ENCODE results near the gene PTPN4. TPM values are rescaled to one million over a fixed set of nuclear protein-coding genes. Genes with fewer than 3 reads are reported as not detected.

Gene PTPN4
- total RNA-seq, 1 experiment from 2014 or later = 80.5 TPM

DNA sequence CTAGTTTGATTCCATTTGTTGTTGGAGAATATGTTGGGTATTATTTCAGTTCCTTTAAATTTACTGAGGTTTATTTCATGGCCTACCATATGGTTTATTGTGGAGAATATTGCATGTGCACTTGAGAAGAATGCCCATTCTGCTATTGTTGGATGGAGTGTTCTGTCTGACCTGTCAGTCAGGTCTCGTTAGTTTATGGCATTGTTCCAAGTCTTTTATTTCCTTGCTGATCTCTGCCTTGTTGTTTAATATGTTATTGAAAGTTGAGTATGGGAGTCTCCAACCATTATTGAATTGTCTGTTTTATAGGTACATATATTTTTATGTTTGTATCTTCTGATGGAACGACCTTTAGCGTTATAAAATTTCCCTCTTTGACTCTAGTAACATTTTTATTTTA lies 86.3 kb downstream of the PTPN4 start:
- no peaks in the 10 kb centered on the region for H4K20me1 ChIP-seq (ENCODE audit: control insufficient read depth, insufficient read depth, insufficient read length)
- H2BK120ac ChIP-seq (ENCODE audit: low read depth, low read length, poor library complexity, severe bottlenecking) = no peak overlapping the region
- H2BK20ac ChIP-seq (ENCODE audit: low read depth, low read length, poor library complexity, severe bottlenecking) = no peak overlapping the region
- H3K27ac ChIP-seq (ENCODE audit: insufficient read length, low read depth, low read length) = no peak overlapping the region
- DNase-seq = no peak
- no peak overlapping the region for H3K56ac ChIP-seq (ENCODE audit: insufficient read length, low read depth, low read length)
- H3K9me3 ChIP-seq (ENCODE audit: control insufficient read depth, low read depth, low read length) = no peaks in the 10 kb centered on the region
- no peaks in the 10 kb centered on the region for H3K27me3 ChIP-seq (ENCODE audit: insufficient read depth, low read length)
- H4K91ac ChIP-seq (ENCODE audit: insufficient read length, low read depth, low read length) = no peak overlapping the region
- no peak overlapping the region for H3K14ac ChIP-seq (ENCODE audit: insufficient read depth, low read length)
- no peaks in the 10 kb centered on the region; the same call in 1 of the 2 replicates for H3K79me2 ChIP-seq (ENCODE audit: insufficient read depth, low read length)
- no peak overlapping the region for H3K23ac ChIP-seq (ENCODE audit: insufficient read length, low read depth, low read length)
- H3K4me1 Mint-ChIP-seq = peaks cover 0 to 15% of the 10 kb centered on the region in 2 experiments; a peak in 2 of 4 replicates
- no peak overlapping the region for H4K5ac ChIP-seq (ENCODE audit: insufficient read length, low read depth, low read length)
- peaks cover 48 to 72% (median 53%) of the 10 kb centered on the region in 3 experiments for H3K36me3 Mint-ChIP-seq (ENCODE audit: insufficient read depth in 1 of 3, low read depth in 3 of 3)
- H2BK12ac ChIP-seq (ENCODE audit: insufficient read length, low read depth, low read length) = no peak overlapping the region
- H3K27me3 Mint-ChIP-seq (ENCODE audit: low read depth) = no peaks in the 10 kb centered on the region
- no peak overlapping the region for H3K18ac ChIP-seq (ENCODE audit: insufficient read length, low read depth, low read length)
- H4K8ac ChIP-seq (replicated peaks; ENCODE audit: insufficient read length, low read depth, low read length) = no peak overlapping the region
- no peak overlapping the region for H3K27ac Mint-ChIP-seq
- H3K4me2 ChIP-seq (ENCODE audit: insufficient read depth, insufficient read length, low read length) = no peak overlapping the region
- no peak overlapping the region for H3T11ph ChIP-seq (ENCODE audit: low read length)
- no CpG with 5 or more reads among the region's 3 CpGs for WGBS (ENCODE audit: extremely low coverage, insufficient read length, low lambda C conversion rate)
- no peak overlapping the region for H3K9ac ChIP-seq (ENCODE audit: extremely low read depth, insufficient read length, low read length)
- no peaks in the 10 kb centered on the region for H3K23me2 ChIP-seq (ENCODE audit: insufficient read length, low read depth, low read length, poor library complexity, severe bottlenecking)
- TF ChIP-seq, protein P1, sequence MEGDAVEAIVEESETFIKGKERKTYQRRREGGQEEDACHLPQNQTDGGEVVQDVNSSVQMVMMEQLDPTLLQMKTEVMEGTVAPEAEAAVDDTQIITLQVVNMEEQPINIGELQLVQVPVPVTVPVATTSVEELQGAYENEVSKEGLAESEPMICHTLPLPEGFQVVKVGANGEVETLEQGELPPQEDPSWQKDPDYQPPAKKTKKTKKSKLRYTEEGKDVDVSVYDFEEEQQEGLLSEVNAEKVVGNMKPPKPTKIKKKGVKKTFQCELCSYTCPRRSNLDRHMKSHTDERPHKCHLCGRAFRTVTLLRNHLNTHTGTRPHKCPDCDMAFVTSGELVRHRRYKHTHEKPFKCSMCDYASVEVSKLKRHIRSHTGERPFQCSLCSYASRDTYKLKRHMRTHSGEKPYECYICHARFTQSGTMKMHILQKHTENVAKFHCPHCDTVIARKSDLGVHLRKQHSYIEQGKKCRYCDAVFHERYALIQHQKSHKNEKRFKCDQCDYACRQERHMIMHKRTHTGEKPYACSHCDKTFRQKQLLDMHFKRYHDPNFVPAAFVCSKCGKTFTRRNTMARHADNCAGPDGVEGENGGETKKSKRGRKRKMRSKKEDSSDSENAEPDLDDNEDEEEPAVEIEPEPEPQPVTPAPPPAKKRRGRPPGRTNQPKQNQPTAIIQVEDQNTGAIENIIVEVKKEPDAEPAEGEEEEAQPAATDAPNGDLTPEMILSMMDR (conservative IDR thresholded peaks at IDR 0.05) = no peak
- H3K4me1 ChIP-seq (ENCODE audit: insufficient read depth, low read length) = no peaks in the 10 kb centered on the region
- no peak overlapping the region for H3K4me3 Mint-ChIP-seq
- H2BK15ac ChIP-seq (ENCODE audit: low read depth, low read length) = no peak overlapping the region
- peaks cover 7% of the 10 kb centered on the region for H3K79me1 ChIP-seq (ENCODE audit: insufficient read depth, low read depth, low read length, poor library complexity, severe bottlenecking)
- H2BK5ac ChIP-seq (ENCODE audit: insufficient read length, low read length) = no peak overlapping the region
- H3K9me3 Mint-ChIP-seq = peaks cover 51 to 62% of the 10 kb centered on the region in 2 experiments
- H2AFZ ChIP-seq (ENCODE audit: low read length) = no peak overlapping the region
- H2AK5ac ChIP-seq (ENCODE audit: insufficient read length, low read length) = no peak overlapping the region
- no peak overlapping the region for H3K4ac ChIP-seq (ENCODE audit: low read depth, low read length)
